GM12865 (cell line): Measurements from ENCODE around the gene FARP1.

Experiments used
- DNase-seq: peaks from one replicate; pipeline ENCODE4 v3.0.0; 2010; ENCODE audit warnings: low read depth
- H3K4me3 ChIP-seq: 2 replicates; pipeline ENCODE4 v1.5.1; 2011; ENCODE audit warnings: mild to moderate bottlenecking, low read depth, low read length, control low read depth
- CTCF ChIP-seq: IDR thresholded peaks from 2 replicates; pipeline ENCODE4 v1.5.1; 2011; ENCODE audit warnings: low read length, control low read depth, low read depth, inconsistent platforms; ENCODE audit not compliant: insufficient read depth; ENCODE audit errors: missing control alignments

FARP1 gene

GRCh38 chr13:98470920-98471319, 328.0 kb downstream of the FARP1 start:
- H3K4me3 ChIP-seq: no peak overlapping the region
- DNase-seq: no peak
- no peak for TF ChIP-seq CTCF

- H3K4me3 ChIP-seq: no peak overlapping the region
- no peak for DNase-seq
- TF ChIP-seq CTCF: no peak
Observed at GRCh38 chr13:98471934-98472333, 329.0 kb downstream of the FARP1 start.

GRCh38 chr13:98473135-98473787, 330.4 kb downstream of the FARP1 start:
- H3K4me3 ChIP-seq: no peak overlapping the region
- TF ChIP-seq CTCF: no peak
- DNase-seq: no peak

GRCh38 chr13:98473788-98474144, 330.9 kb downstream of the FARP1 start:
- TF ChIP-seq CTCF: no peak
- DNase-seq: no peak
- no peak overlapping the region for H3K4me3 ChIP-seq

- no peak for TF ChIP-seq CTCF
- no peak overlapping the region for H3K4me3 ChIP-seq
- no peak for DNase-seq
Observed at GRCh38 chr13:98474292-98474691, 331.4 kb downstream of the FARP1 start.

- TF ChIP-seq CTCF: no peak
- H3K4me3 ChIP-seq: no peak overlapping the region
- no peak for DNase-seq
Observed at GRCh38 chr13:98474761-98475160, 331.9 kb downstream of the FARP1 start.

GRCh38 chr13:98475522-98475921, 332.6 kb downstream of the FARP1 start:
- no peak for DNase-seq
- no peak overlapping the region for H3K4me3 ChIP-seq
- TF ChIP-seq CTCF: no peak
